Activated CD4-positive, CD25-positive, alpha-beta regulatory T cell treated with anti-CD3 and anti-CD28 coated beads, Interleukin-2, amount 50 U/mL, for 24 hours (primary cell): Measurements from ENCODE around the gene NF1.
"Not testable (repeated sequence)": the region's sequence is repeated elsewhere in the genome, so short reads cannot be mapped to it uniquely, and the experiment has no call there.

ENCODE experiments used
- ATAC-seq, 2 donors: fragments of 150-1000 bp; cut with Tn5 transposase; one replicate each; pipeline ENCODE4 v1.10.0; 2021; ENCODE audit warnings: mild to moderate bottlenecking in 1 of 2, moderate library complexity in 1 of 2

The NF1 gene

GRCh38 chr17:31297090-31297489 is 202.3 kb downstream of the NF1 start, which contains the start of gene OMG:
Gene OMG, minus strand, starts transcription at chr17:31297239. Its CDS starts 908 bp downstream, at chr17:31296331.
- no peak for ATAC-seq

- no peak for ATAC-seq
Measured at GRCh38 chr17:31299624-31300023, 204.8 kb downstream of the NF1 start.

- peak; percentile 65 to 67 for ATAC-seq
Measured at GRCh38 chr17:31307640-31308039, 212.9 kb downstream of the NF1 start.

- peak; percentile 64 to 67 for ATAC-seq
Measured at GRCh38 chr17:31308372-31309334, 213.9 kb downstream of the NF1 start.

GRCh38 chr17:31309556-31309955 is 214.8 kb downstream of the NF1 start:
- no peak for ATAC-seq

- no peak for ATAC-seq
Measured at GRCh38 chr17:31310260-31310659, 215.5 kb downstream of the NF1 start.

- no peak for ATAC-seq
Measured at GRCh38 chr17:31310886-31311285, 216.1 kb downstream of the NF1 start.

GRCh38 chr17:31311526-31311925 is 216.7 kb downstream of the NF1 start:
- ATAC-seq, result no peak

GRCh38 chr17:31312223-31312622 is 217.4 kb downstream of the NF1 start:
- not testable (repeated sequence) for ATAC-seq

- ATAC-seq, result peak; percentile 55 to 68
Measured at GRCh38 chr17:31313982-31314781, 219.4 kb downstream of the NF1 start, which contains the start of gene EVI2B. Gene EVI2B, minus strand, starts transcription at chr17:31314054. Its CDS starts 8,445 bp downstream, at chr17:31305609.

- no peak for ATAC-seq
Measured at GRCh38 chr17:31314782-31315100, 220.0 kb downstream of the NF1 start.

GRCh38 chr17:31318298-31318801 is 223.6 kb downstream of the NF1 start:
- peak; percentile 46 to 48 for ATAC-seq

- peak; percentile 25 to 32 for ATAC-seq
Measured at GRCh38 chr17:31318851-31319661, 224.3 kb downstream of the NF1 start.

- ATAC-seq, result no peak
Measured at GRCh38 chr17:31320241-31320640, 225.5 kb downstream of the NF1 start.

- ATAC-seq, result no peak
Measured at GRCh38 chr17:31320791-31321190, 226.0 kb downstream of the NF1 start.

GRCh38 chr17:31321481-31321880 is 226.7 kb downstream of the NF1 start, which contains the start of gene EVI2A:
Gene EVI2A, minus strand, starts transcription at chr17:31321622. Its CDS starts 2,609 bp downstream, at chr17:31319013.
- peak; percentile 85 to 88 for ATAC-seq

GRCh38 chr17:31321966-31322365 is 227.2 kb downstream of the NF1 start:
- peak; percentile 17 for ATAC-seq

- no peak for ATAC-seq
Measured at GRCh38 chr17:31323551-31323950, 228.8 kb downstream of the NF1 start.

- no peak for ATAC-seq
Measured at GRCh38 chr17:31327534-31328159, 232.9 kb downstream of the NF1 start.

GRCh38 chr17:31328160-31328535 is 233.4 kb downstream of the NF1 start:
- no peak for ATAC-seq

GRCh38 chr17:31329221-31329620 is 234.4 kb downstream of the NF1 start:
- no peak for ATAC-seq
